ENCODE measurements around the gene MTHFD2L.

The MTHFD2L gene

DNA sequence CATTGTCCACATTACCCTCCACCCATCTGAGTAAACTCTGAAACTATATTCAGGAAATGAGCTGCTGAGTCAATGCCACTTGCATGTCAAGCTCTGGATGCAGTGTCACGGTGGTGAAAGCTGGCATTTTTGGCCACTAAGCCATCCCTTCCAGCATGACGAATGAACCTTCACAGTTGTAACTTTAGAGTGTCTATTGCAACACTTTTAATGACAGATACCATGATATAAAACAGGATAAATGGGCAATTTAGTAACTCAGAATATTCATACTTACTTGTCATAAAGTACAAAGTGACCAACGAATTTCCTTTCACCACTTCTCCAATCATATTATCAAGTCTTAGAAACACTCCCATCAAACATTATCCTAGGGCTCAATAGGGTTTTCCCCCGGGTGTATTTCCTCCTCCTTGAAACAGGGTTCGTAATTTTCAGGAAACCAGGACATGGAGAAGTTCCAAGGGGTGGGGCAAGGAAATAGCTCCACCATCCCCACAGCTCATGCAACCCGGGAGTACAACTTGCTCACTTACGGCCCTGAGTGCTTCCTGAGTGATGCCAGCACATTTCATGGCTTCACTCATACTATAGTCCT is 73.1 kb downstream of the MTHFD2L start:
- TF ChIP-seq, protein P1, sequence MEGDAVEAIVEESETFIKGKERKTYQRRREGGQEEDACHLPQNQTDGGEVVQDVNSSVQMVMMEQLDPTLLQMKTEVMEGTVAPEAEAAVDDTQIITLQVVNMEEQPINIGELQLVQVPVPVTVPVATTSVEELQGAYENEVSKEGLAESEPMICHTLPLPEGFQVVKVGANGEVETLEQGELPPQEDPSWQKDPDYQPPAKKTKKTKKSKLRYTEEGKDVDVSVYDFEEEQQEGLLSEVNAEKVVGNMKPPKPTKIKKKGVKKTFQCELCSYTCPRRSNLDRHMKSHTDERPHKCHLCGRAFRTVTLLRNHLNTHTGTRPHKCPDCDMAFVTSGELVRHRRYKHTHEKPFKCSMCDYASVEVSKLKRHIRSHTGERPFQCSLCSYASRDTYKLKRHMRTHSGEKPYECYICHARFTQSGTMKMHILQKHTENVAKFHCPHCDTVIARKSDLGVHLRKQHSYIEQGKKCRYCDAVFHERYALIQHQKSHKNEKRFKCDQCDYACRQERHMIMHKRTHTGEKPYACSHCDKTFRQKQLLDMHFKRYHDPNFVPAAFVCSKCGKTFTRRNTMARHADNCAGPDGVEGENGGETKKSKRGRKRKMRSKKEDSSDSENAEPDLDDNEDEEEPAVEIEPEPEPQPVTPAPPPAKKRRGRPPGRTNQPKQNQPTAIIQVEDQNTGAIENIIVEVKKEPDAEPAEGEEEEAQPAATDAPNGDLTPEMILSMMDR (IDR thresholded peaks at IDR 0.05; ENCODE audit: poor library complexity, severe bottlenecking) = no peak
- no peak overlapping the region for H3K4me3 ChIP-seq (ENCODE audit: severe bottlenecking)
- DNase-seq (ENCODE audit: low spot score) (no peak), ATAC-seq (ENCODE audit: low read depth) (peak; percentile 81)
- no peaks in the 10 kb centered on the region for H3K27me3 ChIP-seq (ENCODE audit: insufficient read depth, poor library complexity, severe bottlenecking)
- H3K27ac ChIP-seq (ENCODE audit: poor library complexity, severe bottlenecking) = peak overlapping the region; percentile 83
- no peaks in the 10 kb centered on the region for H3K9me3 ChIP-seq (ENCODE audit: severe bottlenecking)
- no peaks in the 10 kb centered on the region for H3K36me3 ChIP-seq (ENCODE audit: low read depth)
- H3K4me1 ChIP-seq (ENCODE audit: insufficient read depth, poor library complexity, severe bottlenecking) = peaks cover 26% of the 10 kb centered on the region

DNA sequence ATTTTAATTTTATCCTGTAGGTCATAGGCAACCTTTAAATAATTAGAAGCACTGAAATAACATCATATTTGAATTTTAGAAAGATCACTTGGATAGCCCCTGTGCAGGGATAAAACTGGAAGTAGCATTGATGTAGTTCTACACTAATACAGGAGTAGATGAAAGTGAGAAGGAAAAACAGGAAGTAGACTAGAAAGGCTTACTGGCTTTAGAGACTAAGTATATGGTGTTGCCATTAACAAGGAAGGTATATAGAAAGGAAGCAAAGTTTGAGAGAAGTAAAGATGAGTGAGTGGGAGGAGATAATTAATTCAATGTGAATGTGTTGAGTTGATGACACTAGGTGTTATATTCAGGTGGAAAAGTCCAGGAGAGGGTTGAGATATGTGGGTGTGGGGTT is 77.2 kb downstream of the MTHFD2L start:
- TF ChIP-seq, protein P1 (IDR thresholded peaks at IDR 0.05; ENCODE audit: poor library complexity, severe bottlenecking) = no peak
- Histone ChIP-seq H3K4me1 (ENCODE audit: insufficient read depth, poor library complexity, severe bottlenecking) (peaks cover 28% of the 10 kb centered on the region), H3K4me3 (ENCODE audit: severe bottlenecking) (no peak overlapping the region), H3K9me3 (ENCODE audit: severe bottlenecking) (no peaks in the 10 kb centered on the region), H3K36me3 (ENCODE audit: low read depth) (no peaks in the 10 kb centered on the region), H3K27ac (ENCODE audit: poor library complexity, severe bottlenecking) (no peak overlapping the region), H3K27me3 (ENCODE audit: insufficient read depth, poor library complexity, severe bottlenecking) (no peaks in the 10 kb centered on the region)
- ATAC-seq (ENCODE audit: low read depth) (no peak), DNase-seq (ENCODE audit: low spot score) (no peak)

DNA sequence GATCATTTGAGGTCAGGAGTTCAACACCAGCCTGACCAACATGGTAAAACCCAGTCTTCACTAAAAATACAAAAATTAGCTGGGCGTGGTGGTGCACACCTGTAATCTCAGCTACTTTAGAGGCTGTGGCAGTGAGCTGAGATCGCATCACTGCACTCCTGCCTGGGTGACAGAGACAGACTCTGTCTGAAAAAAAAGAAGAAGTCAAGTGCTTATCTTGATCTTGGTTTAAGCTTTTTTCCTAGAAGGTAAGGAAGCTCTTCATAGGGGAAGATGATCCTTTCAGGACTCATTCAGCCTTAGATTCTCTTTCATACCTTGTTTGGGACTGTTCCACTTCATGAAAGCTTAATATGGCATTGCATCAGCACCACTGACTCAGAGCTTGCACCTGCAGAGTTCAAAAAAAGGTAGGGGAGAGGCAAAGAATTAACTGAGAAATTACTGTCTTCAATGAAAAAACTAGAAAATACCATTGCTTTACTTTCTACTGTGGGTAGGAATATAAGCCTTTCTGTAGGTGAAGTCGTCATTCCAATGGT is 79.6 kb downstream of the MTHFD2L start:
- no peaks in the 10 kb centered on the region for H3K36me3 ChIP-seq (ENCODE audit: low read depth)
- H3K4me3 ChIP-seq (ENCODE audit: severe bottlenecking) = no peak overlapping the region
- H3K9me3 ChIP-seq (ENCODE audit: severe bottlenecking) = no peaks in the 10 kb centered on the region
- DNase-seq (ENCODE audit: low spot score) (no peak), ATAC-seq (ENCODE audit: low read depth) (peak; percentile 55; the same call in 2 of the 3 replicates)
- no peaks in the 10 kb centered on the region for H3K27me3 ChIP-seq (ENCODE audit: insufficient read depth, poor library complexity, severe bottlenecking)
- TF ChIP-seq, protein P1 (IDR thresholded peaks at IDR 0.05; ENCODE audit: poor library complexity, severe bottlenecking) = no peak
- peaks cover 8% of the 10 kb centered on the region for H3K4me1 ChIP-seq (ENCODE audit: insufficient read depth, poor library complexity, severe bottlenecking)
- no peak overlapping the region for H3K27ac ChIP-seq (ENCODE audit: poor library complexity, severe bottlenecking)

DNA sequence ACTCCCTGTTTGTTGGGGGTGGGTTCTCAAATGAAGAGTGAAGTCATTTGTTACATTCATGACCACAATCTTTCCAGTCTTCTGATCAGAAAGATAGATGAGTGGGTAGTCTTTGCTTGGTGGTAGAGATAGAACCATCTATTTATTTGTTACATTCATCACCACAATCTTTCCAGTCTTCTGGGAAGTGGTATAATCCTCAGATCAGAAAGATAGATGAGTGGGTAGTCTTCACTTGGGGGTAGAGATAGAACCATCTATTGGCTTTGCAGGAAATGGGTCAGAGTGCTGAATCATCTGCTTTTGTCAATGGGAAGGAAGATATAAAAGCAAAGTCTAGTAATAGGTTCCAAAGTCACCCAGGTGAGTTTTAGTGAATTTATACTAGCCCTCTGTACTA is 86.1 kb downstream of the MTHFD2L start:
- DNase-seq (ENCODE audit: low spot score) = no peak
- H3K36me3 ChIP-seq (ENCODE audit: low read depth) = no peaks in the 10 kb centered on the region
- no peaks in the 10 kb centered on the region for H3K9me3 ChIP-seq (ENCODE audit: severe bottlenecking)
- ATAC-seq (ENCODE audit: low read depth) = no peak
- no peaks in the 10 kb centered on the region for H3K27me3 ChIP-seq (ENCODE audit: insufficient read depth, poor library complexity, severe bottlenecking)
- H3K4me1 ChIP-seq (ENCODE audit: insufficient read depth, poor library complexity, severe bottlenecking) = no peaks in the 10 kb centered on the region
- no peak overlapping the region for H3K27ac ChIP-seq (ENCODE audit: poor library complexity, severe bottlenecking)
- TF ChIP-seq, protein P1 (IDR thresholded peaks at IDR 0.05; ENCODE audit: poor library complexity, severe bottlenecking) = no peak
- H3K4me3 ChIP-seq (ENCODE audit: severe bottlenecking) = no peak overlapping the region

DNA sequence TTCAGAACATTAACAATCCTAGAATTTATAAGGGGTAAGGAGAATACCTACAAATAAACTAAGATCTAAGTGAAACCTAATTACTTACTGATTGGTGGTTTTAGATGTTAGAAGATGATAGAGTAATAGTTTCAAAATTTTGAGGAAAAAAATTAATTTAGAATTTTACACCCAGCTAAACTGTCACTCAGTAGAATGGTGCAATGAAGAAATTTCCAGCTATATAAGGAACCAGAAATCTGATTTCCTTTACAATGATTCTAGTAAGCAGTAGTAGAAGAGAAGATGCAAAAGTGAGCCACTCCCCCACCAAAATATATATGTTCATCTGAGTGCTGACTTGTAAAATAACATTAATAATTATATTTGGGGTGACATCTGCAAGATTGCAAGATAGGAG is 95.0 kb downstream of the MTHFD2L start:
- H3K27me3 ChIP-seq (ENCODE audit: insufficient read depth, poor library complexity, severe bottlenecking) = no peaks in the 10 kb centered on the region

More for the DNA sequence above, 95.0 kb downstream of the MTHFD2L start:
- H3K36me3 ChIP-seq (ENCODE audit: low read depth) = peaks cover 5% of the 10 kb centered on the region; the same call in 1 of the 2 replicates
- no peaks in the 10 kb centered on the region for H3K4me1 ChIP-seq (ENCODE audit: insufficient read depth, poor library complexity, severe bottlenecking)
- no peak overlapping the region for H3K4me3 ChIP-seq (ENCODE audit: severe bottlenecking)
- DNase-seq (ENCODE audit: low spot score) (no peak), ATAC-seq (ENCODE audit: low read depth) (no peak)
- peaks cover 13% of the 10 kb centered on the region for H3K9me3 ChIP-seq (ENCODE audit: severe bottlenecking)
- TF ChIP-seq, protein P1 (IDR thresholded peaks at IDR 0.05; ENCODE audit: poor library complexity, severe bottlenecking) = no peak
- H3K27ac ChIP-seq (ENCODE audit: poor library complexity, severe bottlenecking) = no peak overlapping the region
